Uterus (tissue), 2 donors: ENCODE results near the gene LRRC8B.

ENCODE experiments used
- CTCF ChIP-seq, 4 experiments: fragments of 200-600 bp in 2 of 4; fragments of 450-650 bp in 2 of 4; sonication (generic) in 2 of 4; IDR thresholded peaks; one replicate each; pipeline ENCODE4 v1.5.1; 2016 to 2019; ENCODE audit warnings: antibody characterized with exemption in 4 of 4, mild to moderate bottlenecking in 2 of 4, moderate library complexity in 1 of 4
- POLR2A ChIP-seq, 2 donors: fragments of 450-650 bp; IDR thresholded peaks; one replicate each; pipeline ENCODE4 v1.6.1; 2016; ENCODE audit warnings: antibody characterized with exemption in 2 of 2, mild to moderate bottlenecking in 1 of 2, moderate library complexity in 1 of 2

GRCh38 chr1:89499320-89499719, 25.3 kb upstream of the LRRC8B start:
- no peak for TF ChIP-seq CTCF (IDR thresholded peaks at IDR 0.05)
- TF ChIP-seq POLR2A (IDR thresholded peaks at IDR 0.05): no peak
